Measurements from ENCODE around the gene CRAMP1.

GRCh38 chr16:1643521-1643920 lies 31.4 kb downstream of the CRAMP1 start:
- TF ChIP-seq JUND (IDR thresholded peaks at IDR 0.05; ENCODE audit: low read length) (no peak), EZH2 (IDR thresholded peaks at IDR 0.05; ENCODE audit: low read depth, low read length, severe bottlenecking) (no peak), CTCF (IDR thresholded peaks at IDR 0.05; ENCODE audit: control extremely low read depth in 1 of 3, insufficient read depth in 1 of 3, low read depth in 1 of 3, low read length in 3 of 3) (no peak), USF2 (IDR thresholded peaks at IDR 0.05; ENCODE audit: low read length) (no peak), POLR2AphosphoS5 (IDR thresholded peaks at IDR 0.05; ENCODE audit: low read depth, low read length) (no peak)
